Measurements from ENCODE around the gene IQGAP2.

DNA sequence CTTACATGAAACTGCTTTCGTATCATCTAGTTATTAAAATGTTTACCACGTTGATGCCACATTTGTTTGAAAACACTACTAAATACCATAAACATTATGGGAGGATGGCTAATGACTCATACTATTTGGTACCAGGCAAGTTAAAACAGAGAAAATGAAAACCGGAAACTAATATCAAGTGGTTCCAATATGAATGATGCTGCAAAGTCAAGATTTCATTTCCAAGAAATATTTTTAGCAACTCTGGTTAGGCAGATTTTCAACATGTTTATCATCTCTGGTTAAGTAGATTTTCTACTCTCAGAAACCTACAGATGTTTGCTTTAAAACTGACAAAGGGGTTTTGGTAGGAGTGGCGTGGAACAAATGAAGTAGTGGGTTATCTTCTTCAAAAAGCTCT is 307.9 kb downstream of the IQGAP2 start:
- TF ChIP-seq RBBP5 (IDR thresholded peaks at IDR 0.05; ENCODE audit: borderline replicate concordance, low read depth, low read length) (no peak), POLR2A (IDR thresholded peaks at IDR 0.05; ENCODE audit: control extremely low read depth in 1 of 2, low read depth in 2 of 2, low read length in 2 of 2) (no peak), EZH2 (IDR thresholded peaks at IDR 0.05; ENCODE audit: low read depth, low read length, severe bottlenecking) (no peak), KDM5A (IDR thresholded peaks at IDR 0.05; ENCODE audit: low read length) (no peak)

Data from H1 (cell line).